ENCODE data around the gene BAX.

The BAX gene

DNA sequence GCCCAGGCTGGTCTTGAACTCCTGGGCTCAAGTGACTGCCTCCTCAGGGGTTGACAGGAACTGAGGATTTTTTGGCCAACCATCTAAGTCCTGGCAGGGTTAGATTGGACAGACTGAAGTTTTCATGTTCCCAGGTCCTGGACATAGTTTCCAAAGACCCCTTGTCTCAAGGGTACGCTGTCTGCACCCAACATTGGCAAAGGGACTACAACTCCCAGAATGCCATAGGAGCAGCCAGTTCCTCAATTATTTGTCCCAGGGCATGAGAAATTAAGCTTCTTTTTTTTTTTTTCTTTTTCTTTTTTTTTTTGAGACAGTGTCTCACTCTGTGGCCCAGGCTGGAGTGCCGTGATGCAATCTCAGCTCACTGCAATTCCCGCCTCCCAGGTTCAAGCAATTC lies 31.5 kb downstream of the BAX start:
- no peak overlapping the region for H3K4me3 ChIP-seq (ENCODE audit: low read depth, low read length)
- TF ChIP-seq POLR2A (IDR thresholded peaks at IDR 0.05; ENCODE audit: extremely low read depth, insufficient read length): no peak
- TF ChIP-seq MYC (IDR thresholded peaks at IDR 0.05; ENCODE audit: low read depth, low read length): no peak
- TF ChIP-seq, protein P1, sequence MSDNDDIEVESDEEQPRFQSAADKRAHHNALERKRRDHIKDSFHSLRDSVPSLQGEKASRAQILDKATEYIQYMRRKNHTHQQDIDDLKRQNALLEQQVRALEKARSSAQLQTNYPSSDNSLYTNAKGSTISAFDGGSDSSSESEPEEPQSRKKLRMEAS (IDR thresholded peaks at IDR 0.05; ENCODE audit: low read depth, low read length): no peak
- TF ChIP-seq, protein P2, sequence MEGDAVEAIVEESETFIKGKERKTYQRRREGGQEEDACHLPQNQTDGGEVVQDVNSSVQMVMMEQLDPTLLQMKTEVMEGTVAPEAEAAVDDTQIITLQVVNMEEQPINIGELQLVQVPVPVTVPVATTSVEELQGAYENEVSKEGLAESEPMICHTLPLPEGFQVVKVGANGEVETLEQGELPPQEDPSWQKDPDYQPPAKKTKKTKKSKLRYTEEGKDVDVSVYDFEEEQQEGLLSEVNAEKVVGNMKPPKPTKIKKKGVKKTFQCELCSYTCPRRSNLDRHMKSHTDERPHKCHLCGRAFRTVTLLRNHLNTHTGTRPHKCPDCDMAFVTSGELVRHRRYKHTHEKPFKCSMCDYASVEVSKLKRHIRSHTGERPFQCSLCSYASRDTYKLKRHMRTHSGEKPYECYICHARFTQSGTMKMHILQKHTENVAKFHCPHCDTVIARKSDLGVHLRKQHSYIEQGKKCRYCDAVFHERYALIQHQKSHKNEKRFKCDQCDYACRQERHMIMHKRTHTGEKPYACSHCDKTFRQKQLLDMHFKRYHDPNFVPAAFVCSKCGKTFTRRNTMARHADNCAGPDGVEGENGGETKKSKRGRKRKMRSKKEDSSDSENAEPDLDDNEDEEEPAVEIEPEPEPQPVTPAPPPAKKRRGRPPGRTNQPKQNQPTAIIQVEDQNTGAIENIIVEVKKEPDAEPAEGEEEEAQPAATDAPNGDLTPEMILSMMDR (IDR thresholded peaks at IDR 0.05; ENCODE audit: low read depth, low read length): no peak
- DNase-seq (ENCODE audit: low read depth): no peak

DNA sequence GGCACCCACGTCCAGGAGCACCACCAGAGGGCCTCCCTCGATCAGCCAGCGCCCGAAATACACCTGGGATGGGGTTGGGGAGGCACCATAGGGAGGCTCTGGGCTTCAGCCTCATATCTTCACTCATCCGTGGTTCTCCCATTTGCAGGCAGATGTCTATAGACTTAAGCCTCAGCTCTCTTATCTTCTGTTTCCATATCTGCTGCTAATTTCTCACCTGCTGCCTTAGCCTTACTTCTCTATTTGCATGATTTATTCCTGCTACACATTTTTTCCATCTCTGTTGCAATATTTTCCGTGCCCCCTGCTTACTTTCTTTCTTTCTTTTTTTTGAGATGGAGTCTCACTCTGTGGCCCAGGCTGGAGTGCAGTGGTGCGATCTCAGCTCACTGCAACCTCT lies 32.6 kb downstream of the BAX start:
- no peak overlapping the region for H3K4me3 ChIP-seq (ENCODE audit: low read depth, low read length)
- TF ChIP-seq, protein P1 (IDR thresholded peaks at IDR 0.05; ENCODE audit: low read depth, low read length): no peak
- TF ChIP-seq POLR2A (IDR thresholded peaks at IDR 0.05; ENCODE audit: extremely low read depth, insufficient read length) (no peak), MYC (IDR thresholded peaks at IDR 0.05; ENCODE audit: low read depth, low read length) (no peak)
- TF ChIP-seq, protein P2 (IDR thresholded peaks at IDR 0.05; ENCODE audit: low read depth, low read length): no peak
- DNase-seq (ENCODE audit: low read depth): no peak

DNA sequence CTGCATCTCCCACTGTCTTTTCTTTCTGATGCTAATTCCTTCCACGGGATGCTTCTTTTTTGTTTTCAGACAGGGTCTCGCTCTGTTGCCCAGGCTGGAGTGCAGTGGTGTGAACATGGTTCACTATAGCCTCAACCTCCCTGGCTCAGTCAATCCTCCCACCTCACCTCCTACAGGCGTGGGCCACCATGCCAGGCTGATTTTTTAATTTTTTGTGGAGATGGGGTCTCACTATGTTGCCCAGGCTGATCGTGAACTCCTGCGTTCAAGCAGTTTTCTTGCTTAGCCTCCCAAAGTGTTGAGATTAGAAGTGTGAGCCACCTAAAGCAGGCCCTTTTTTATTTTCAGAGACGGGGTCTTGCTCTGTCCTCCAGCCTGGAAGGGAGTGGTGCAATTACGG lies 33.6 kb downstream of the BAX start:
- H3K4me3 ChIP-seq (ENCODE audit: low read depth, low read length): no peak overlapping the region
- TF ChIP-seq, protein P1 (IDR thresholded peaks at IDR 0.05; ENCODE audit: low read depth, low read length): no peak
- no peak for TF ChIP-seq MYC (IDR thresholded peaks at IDR 0.05; ENCODE audit: low read depth, low read length)
- TF ChIP-seq, protein P2 (IDR thresholded peaks at IDR 0.05; ENCODE audit: low read depth, low read length): no peak
- TF ChIP-seq POLR2A (IDR thresholded peaks at IDR 0.05; ENCODE audit: extremely low read depth, insufficient read length): no peak
- DNase-seq (ENCODE audit: low read depth): no peak

DNA sequence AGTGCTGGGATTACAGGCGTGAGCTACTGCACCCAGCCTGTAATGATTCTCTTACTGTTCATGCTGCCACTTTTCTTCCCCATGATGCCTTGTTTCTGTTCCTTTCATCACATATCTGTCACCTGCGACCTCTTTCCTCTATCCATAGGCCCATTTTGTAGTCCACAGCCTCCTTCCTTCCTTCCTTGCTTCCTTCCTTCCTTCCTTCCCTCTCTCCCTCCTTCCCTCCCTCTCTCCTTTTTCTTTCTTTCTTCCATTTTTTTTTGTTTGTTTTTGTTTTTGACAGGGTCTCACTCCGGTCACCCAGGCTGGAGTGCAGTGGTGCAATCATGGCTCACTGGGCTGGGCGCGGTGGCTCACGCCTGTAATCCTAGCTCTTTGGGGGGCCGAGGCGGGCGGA lies 34.2 kb downstream of the BAX start:
- H3K4me3 ChIP-seq (ENCODE audit: low read depth, low read length): no peak overlapping the region
- no peak for TF ChIP-seq MYC (IDR thresholded peaks at IDR 0.05; ENCODE audit: low read depth, low read length)
- no peak for DNase-seq (ENCODE audit: low read depth)

DNA sequence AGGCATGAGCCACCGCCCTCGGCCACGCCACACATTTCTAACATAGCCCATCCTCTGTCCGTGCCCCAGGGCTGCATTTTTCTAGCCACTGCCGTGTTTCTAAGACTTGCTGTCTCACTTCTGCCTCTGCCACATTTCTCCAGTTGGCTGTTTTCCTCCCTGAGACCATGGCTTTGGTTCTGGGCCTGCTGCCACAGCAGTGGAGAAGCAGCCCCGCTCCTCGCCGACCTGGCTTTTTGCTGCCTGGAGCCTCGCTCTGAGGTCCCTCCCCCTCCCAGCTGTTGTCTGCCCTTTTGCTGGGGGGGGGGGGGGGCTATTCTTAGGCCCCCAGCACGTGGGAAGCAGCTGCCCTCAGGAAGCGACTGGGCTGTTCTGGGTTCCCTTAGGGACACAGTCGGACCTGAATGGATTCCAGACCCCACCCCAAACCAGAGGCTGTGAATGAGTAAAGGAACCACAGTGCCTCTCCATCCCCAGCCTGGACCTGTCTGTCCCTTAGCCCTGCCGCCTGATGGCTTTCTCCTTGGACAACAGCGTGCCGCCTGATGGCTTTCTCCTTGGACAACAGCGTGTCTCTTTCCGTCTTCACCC lies 35.1 kb downstream of the BAX start:
- no peak overlapping the region for H3K4me3 ChIP-seq (ENCODE audit: low read depth, low read length)
- TF ChIP-seq POLR2A (IDR thresholded peaks at IDR 0.05; ENCODE audit: extremely low read depth, insufficient read length) (no peak), MYC (IDR thresholded peaks at IDR 0.05; ENCODE audit: low read depth, low read length) (no peak)
- TF ChIP-seq, protein P1 (IDR thresholded peaks at IDR 0.05; ENCODE audit: low read depth, low read length): no peak
- TF ChIP-seq, protein P2 (IDR thresholded peaks at IDR 0.05; ENCODE audit: low read depth, low read length): no peak
- DNase-seq (ENCODE audit: low read depth): no peak

DNA sequence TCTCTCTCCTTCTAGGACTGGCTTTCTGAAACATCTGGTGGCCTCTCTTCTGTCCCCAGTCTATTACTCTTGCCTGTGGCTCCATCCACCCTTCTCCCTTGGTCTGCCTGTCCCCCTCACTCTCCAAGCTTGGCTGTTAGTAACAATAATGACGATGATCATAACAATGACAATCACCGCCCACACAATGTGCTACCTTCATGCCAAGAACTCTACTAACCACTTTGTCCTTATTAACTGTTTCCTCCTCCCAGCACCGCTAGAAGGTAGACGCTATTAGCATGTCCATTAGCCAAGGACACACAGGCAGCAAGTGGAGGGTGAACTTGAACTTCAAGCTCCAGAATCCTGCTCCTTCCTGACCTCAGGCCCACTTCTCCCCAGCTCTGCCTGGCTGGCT lies 35.7 kb downstream of the BAX start:
- TF ChIP-seq, protein P2 (IDR thresholded peaks at IDR 0.05; ENCODE audit: low read depth, low read length): no peak
- TF ChIP-seq, protein P1 (IDR thresholded peaks at IDR 0.05; ENCODE audit: low read depth, low read length): no peak
- DNase-seq (ENCODE audit: low read depth): no peak
- no peak overlapping the region for H3K4me3 ChIP-seq (ENCODE audit: low read depth, low read length)
